GM23338 (cell line): ENCODE data around the gene GPR158. TPM values are rescaled to one million over a fixed set of nuclear protein-coding genes. Genes with fewer than 3 reads are reported as not detected.

Experiments used
- ATAC-seq: fragments of 200-7000 bp; cut with Tn5 transposase; 3 replicates; pipeline ENCODE4 v1.9.1; 2020
- DNase-seq: peaks from one replicate; pipeline ENCODE4 v3.0.0-alpha.2; 2015; ENCODE audit warnings: low spot score
- H2AFZ ChIP-seq: fragments of 200-600 bp; sonication (generic); 2 replicates; pipeline ENCODE4 v1.8.0; 2016; ENCODE audit warnings: antibody characterized with exemption, mild to moderate bottlenecking, moderate library complexity
- H3F3A ChIP-seq: fragments of 200-600 bp; sonication (generic); replicated peaks from 2 replicates; pipeline ENCODE4 v1.8.0; 2017; ENCODE audit warnings: antibody characterized with exemption, mixed run types, low read depth
- H3K27ac ChIP-seq: fragments of 200-600 bp; sonication (generic); 2 replicates; pipeline ENCODE4 v1.6.1; 2016; ENCODE audit warnings: low read depth
- H3K27me3 ChIP-seq: fragments of 200-600 bp; sonication (generic); 2 replicates; pipeline ENCODE4 v1.8.0; 2016; ENCODE audit warnings: mild to moderate bottlenecking, mixed run types, moderate library complexity; ENCODE audit not compliant: insufficient read depth
- H3K36me3 ChIP-seq: fragments of 200-600 bp; sonication (generic); 2 replicates; pipeline ENCODE4 v1.8.0; 2016; ENCODE audit warnings: mild to moderate bottlenecking; ENCODE audit not compliant: insufficient read depth
- H3K4me1 ChIP-seq: fragments of 200-600 bp; sonication (generic); 2 replicates; pipeline ENCODE4 v1.8.0; 2016; ENCODE audit warnings: mild to moderate bottlenecking, moderate library complexity; ENCODE audit not compliant: insufficient read depth
- H3K4me2 ChIP-seq: fragments of 200-600 bp; sonication (generic); 2 replicates; pipeline ENCODE4 v1.7.1; 2017; ENCODE audit warnings: mixed run types
- H3K4me3 ChIP-seq: fragments of 200-600 bp; sonication (generic); 2 replicates; pipeline ENCODE4 v1.6.1; 2016; ENCODE audit warnings: mixed run types
- H3K79me2 ChIP-seq: fragments of 200-600 bp; sonication (generic); replicated peaks from 2 replicates; pipeline ENCODE4 v1.8.0; 2017; ENCODE audit warnings: mild to moderate bottlenecking; ENCODE audit not compliant: insufficient read depth
- H3K9me2 ChIP-seq: fragments of 200-600 bp; sonication (generic); 2 replicates; pipeline ENCODE4 v1.8.0; 2017; ENCODE audit not compliant: insufficient read depth
- H4K20me1 ChIP-seq: fragments of 200-600 bp; sonication (generic); replicated peaks from 2 replicates; pipeline ENCODE4 v1.8.0; 2017; ENCODE audit warnings: mild to moderate bottlenecking; ENCODE audit not compliant: insufficient read depth
- H3K27ac Mint-ChIP-seq: 2 replicates; pipeline ENCODE4 v1.8.0; 2020; ENCODE audit warnings: inconsistent platforms, mild to moderate bottlenecking, moderate library complexity, mixed read lengths
- H3K27me3 Mint-ChIP-seq: 3 replicates; pipeline ENCODE4 v1.8.0; 2022; ENCODE audit warnings: low read depth, mild to moderate bottlenecking, moderate library complexity, mixed read lengths, inconsistent platforms; ENCODE audit not compliant: insufficient read depth, poor library complexity
- H3K36me3 Mint-ChIP-seq: 3 replicates; pipeline ENCODE4 v1.8.0; 2021; ENCODE audit warnings: low read depth, mild to moderate bottlenecking, inconsistent platforms, moderate library complexity, mixed read lengths
- H3K4me1 Mint-ChIP-seq: 3 replicates; pipeline ENCODE4 v1.8.0; 2020; ENCODE audit warnings: mild to moderate bottlenecking, inconsistent platforms, mixed read lengths
- H3K4me3 Mint-ChIP-seq: 3 replicates; pipeline ENCODE4 v1.8.0; 2021; ENCODE audit warnings: moderate library complexity, mild to moderate bottlenecking, inconsistent platforms, mixed read lengths
- H3K9me3 Mint-ChIP-seq: 3 replicates; pipeline ENCODE4 v1.8.0; 2020; ENCODE audit warnings: moderate library complexity, mild to moderate bottlenecking, inconsistent platforms, mixed read lengths
- CREB1 ChIP-seq: fragments of 250-450 bp; sonication (Bioruptor Pico); IDR thresholded peaks from 2 replicates; pipeline ENCODE4 v1.5.0; 2020; ENCODE audit warnings: low read depth, mild to moderate bottlenecking, moderate library complexity
- EZH2 ChIP-seq: fragments of 200-600 bp; sonication (generic); IDR thresholded peaks from one replicate; pipeline ENCODE4 v1.8.0; 2017; ENCODE audit warnings: antibody characterized with exemption, mild to moderate bottlenecking, low read depth; ENCODE audit not compliant: unreplicated experiment
- EZH2phosphoT487 ChIP-seq: fragments of 200-600 bp; sonication (generic); IDR thresholded peaks from one replicate; pipeline ENCODE4 v1.8.1; 2018; ENCODE audit warnings: antibody characterized with exemption; ENCODE audit not compliant: unreplicated experiment
- NANOG ChIP-seq: IDR thresholded peaks from 2 replicates; pipeline ENCODE4 v1.6.1; 2016; ENCODE audit warnings: antibody characterized with exemption, borderline replicate concordance
- STAT1 ChIP-seq: IDR thresholded peaks from one replicate; pipeline ENCODE4 v1.6.1; 2016; ENCODE audit warnings: antibody characterized with exemption; ENCODE audit not compliant: unreplicated experiment
- ZNF114 ChIP-seq: fragments of 250-450 bp; sonication (Bioruptor Pico); IDR thresholded peaks from 2 replicates; pipeline ENCODE4 v1.5.0; 2020; ENCODE audit warnings: mild to moderate bottlenecking, moderate library complexity
- ZNF331 ChIP-seq: fragments of 250-450 bp; sonication (Bioruptor Pico); IDR thresholded peaks from 2 replicates; pipeline ENCODE4 v1.5.0; 2020; ENCODE audit warnings: low read depth, mild to moderate bottlenecking, moderate library complexity
- polyA plus RNA-seq: library from polyadenylated mRNA; unstranded; fragments of >200 nt; fragmentation: Nextera tagmentation; extraction: Ambion mirVana; gene quantifications from 2 replicates; pipeline ENCODE4 v1.2.1, GENCODE V29; 2016
- total RNA-seq: library from RNA; depleted of rRNA; stranded (reverse); fragments of >200 nt; shearing (Covaris generic); gene quantifications from 2 replicates; pipeline ENCODE4 v1.2.3, GENCODE V29; 2014
- TF ChIP-seq, protein P1 (sequence below): fragments of 250-450 bp; sonication (Bioruptor Pico); IDR thresholded peaks from 2 replicates; pipeline ENCODE4 v1.5.0; 2020; ENCODE audit warnings: mild to moderate bottlenecking, moderate library complexity
- TF ChIP-seq, protein P2 (sequence below), 2 experiments: fragments of 200-600 bp in 1 of 2; sonication (generic) in 1 of 2; conservative IDR thresholded peaks; 2 replicates each; pipeline versions ENCODE4 v1.5.1 to v1.6.1; 2016 to 2017; ENCODE audit warnings: antibody characterized with exemption in 2 of 2, low read depth in 2 of 2, mild to moderate bottlenecking in 2 of 2, moderate library complexity in 1 of 2

GPR158 gene
- total and polyA plus RNA-seq, 2 experiments from 2014 or later: 0.13 to 1.5 TPM

DNA sequence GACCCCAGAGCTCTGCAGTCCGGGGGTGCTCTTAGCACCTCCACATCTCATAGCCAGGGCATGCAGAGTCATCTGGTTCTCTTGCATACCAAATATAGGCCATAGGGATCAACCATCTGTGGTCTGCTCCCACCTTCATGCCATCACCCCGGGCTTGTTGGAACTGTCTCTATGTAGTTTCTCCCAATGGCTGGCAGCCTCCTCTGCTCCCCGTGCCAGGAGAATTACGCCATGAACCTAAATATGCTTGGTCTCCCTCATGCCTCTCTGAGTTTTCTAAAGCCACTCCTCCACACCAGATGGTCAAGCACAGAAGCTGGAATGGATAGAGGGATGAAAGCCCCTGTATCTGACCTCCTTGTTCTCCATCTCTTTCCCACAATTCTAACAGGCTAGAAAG, 456.7 kb downstream of the GPR158 start (continued):
- TF ChIP-seq, protein P1, sequence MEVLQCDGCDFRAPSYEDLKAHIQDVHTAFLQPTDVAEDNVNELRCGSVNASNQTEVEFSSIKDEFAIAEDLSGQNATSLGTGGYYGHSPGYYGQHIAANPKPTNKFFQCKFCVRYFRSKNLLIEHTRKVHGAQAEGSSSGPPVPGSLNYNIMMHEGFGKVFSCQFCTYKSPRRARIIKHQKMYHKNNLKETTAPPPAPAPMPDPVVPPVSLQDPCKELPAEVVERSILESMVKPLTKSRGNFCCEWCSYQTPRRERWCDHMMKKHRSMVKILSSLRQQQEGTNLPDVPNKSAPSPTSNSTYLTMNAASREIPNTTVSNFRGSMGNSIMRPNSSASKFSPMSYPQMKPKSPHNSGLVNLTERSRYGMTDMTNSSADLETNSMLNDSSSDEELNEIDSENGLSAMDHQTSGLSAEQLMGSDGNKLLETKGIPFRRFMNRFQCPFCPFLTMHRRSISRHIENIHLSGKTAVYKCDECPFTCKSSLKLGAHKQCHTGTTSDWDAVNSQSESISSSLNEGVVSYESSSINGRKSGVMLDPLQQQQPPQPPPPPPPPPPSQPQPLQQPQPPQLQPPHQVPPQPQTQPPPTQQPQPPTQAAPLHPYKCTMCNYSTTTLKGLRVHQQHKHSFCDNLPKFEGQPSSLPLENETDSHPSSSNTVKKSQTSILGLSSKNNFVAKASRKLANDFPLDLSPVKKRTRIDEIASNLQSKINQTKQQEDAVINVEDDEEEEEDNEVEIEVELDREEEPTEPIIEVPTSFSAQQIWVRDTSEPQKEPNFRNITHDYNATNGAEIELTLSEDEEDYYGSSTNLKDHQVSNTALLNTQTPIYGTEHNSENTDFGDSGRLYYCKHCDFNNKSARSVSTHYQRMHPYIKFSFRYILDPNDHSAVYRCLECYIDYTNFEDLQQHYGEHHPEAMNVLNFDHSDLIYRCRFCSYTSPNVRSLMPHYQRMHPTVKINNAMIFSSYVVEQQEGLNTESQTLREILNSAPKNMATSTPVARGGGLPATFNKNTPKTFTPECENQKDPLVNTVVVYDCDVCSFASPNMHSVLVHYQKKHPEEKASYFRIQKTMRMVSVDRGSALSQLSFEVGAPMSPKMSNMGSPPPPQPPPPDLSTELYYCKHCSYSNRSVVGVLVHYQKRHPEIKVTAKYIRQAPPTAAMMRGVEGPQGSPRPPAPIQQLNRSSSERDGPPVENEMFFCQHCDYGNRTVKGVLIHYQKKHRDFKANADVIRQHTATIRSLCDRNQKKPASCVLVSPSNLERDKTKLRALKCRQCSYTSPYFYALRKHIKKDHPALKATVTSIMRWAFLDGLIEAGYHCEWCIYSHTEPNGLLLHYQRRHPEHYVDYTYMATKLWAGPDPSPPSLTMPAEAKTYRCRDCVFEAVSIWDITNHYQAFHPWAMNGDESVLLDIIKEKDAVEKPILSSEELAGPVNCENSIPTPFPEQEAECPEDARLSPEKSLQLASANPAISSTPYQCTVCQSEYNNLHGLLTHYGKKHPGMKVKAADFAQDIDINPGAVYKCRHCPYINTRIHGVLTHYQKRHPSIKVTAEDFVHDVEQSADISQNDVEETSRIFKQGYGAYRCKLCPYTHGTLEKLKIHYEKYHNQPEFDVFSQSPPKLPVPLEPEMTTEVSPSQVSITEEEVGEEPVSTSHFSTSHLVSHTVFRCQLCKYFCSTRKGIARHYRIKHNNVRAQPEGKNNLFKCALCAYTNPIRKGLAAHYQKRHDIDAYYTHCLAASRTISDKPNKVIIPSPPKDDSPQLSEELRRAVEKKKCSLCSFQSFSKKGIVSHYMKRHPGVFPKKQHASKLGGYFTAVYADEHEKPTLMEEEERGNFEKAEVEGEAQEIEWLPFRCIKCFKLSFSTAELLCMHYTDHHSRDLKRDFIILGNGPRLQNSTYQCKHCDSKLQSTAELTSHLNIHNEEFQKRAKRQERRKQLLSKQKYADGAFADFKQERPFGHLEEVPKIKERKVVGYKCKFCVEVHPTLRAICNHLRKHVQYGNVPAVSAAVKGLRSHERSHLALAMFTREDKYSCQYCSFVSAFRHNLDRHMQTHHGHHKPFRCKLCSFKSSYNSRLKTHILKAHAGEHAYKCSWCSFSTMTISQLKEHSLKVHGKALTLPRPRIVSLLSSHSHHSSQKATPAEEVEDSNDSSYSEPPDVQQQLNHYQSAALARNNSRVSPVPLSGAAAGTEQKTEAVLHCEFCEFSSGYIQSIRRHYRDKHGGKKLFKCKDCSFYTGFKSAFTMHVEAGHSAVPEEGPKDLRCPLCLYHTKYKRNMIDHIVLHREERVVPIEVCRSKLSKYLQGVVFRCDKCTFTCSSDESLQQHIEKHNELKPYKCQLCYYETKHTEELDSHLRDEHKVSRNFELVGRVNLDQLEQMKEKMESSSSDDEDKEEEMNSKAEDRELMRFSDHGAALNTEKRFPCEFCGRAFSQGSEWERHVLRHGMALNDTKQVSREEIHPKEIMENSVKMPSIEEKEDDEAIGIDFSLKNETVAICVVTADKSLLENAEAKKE (CRISPR knock-in tag): no peak
- TF ChIP-seq ZNF114 (no peak), NANOG (no peak), CREB1 (CRISPR knock-in tag) (no peak), EZH2phosphoT487 (no peak), ZNF331 (no peak), STAT1 (no peak)

DNA sequence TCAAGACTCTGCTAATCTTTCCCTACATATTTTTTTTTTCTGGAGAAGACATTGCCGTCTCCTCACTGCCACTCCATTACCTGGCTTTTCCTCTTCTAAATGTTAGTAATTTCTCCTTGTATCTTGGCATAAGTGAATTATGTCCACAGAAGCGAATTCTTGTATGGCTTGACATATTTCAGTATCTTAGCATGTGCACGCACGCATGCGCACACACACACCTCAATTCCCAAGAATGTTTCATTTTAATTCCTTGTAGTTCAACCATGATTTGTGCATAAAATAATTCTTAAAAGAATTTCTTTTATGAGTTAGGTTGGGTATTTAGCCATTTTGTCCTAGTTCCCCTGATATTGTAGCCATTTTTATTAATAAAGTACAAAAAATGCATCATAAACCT, 458.0 kb downstream of the GPR158 start:
- Histone ChIP-seq H3K4me2 (no peak overlapping the region), H3K27ac (no peak overlapping the region), H3F3A (no peaks in the 10 kb centered on the region), H3K4me1 (no peaks in the 10 kb centered on the region), H2AFZ (no peak overlapping the region), H3K27me3 (no peaks in the 10 kb centered on the region), H3K79me2 (no peaks in the 10 kb centered on the region), H3K36me3 (no peaks in the 10 kb centered on the region), H3K4me3 (no peak overlapping the region), H4K20me1 (no peaks in the 10 kb centered on the region), H3K9me2 (no peaks in the 10 kb centered on the region)
- Mint-ChIP-seq H3K27ac (no peak overlapping the region), H3K36me3 (no peaks in the 10 kb centered on the region), H3K4me3 (no peak overlapping the region), H3K9me3 (no peaks in the 10 kb centered on the region), H3K27me3 (peaks cover 5% of the 10 kb centered on the region), H3K4me1 (no peaks in the 10 kb centered on the region)
- DNase-seq (no peak), ATAC-seq (no peak)
- TF ChIP-seq ZNF331 (no peak), EZH2phosphoT487 (no peak), EZH2 (no peak)
- TF ChIP-seq, protein P2, sequence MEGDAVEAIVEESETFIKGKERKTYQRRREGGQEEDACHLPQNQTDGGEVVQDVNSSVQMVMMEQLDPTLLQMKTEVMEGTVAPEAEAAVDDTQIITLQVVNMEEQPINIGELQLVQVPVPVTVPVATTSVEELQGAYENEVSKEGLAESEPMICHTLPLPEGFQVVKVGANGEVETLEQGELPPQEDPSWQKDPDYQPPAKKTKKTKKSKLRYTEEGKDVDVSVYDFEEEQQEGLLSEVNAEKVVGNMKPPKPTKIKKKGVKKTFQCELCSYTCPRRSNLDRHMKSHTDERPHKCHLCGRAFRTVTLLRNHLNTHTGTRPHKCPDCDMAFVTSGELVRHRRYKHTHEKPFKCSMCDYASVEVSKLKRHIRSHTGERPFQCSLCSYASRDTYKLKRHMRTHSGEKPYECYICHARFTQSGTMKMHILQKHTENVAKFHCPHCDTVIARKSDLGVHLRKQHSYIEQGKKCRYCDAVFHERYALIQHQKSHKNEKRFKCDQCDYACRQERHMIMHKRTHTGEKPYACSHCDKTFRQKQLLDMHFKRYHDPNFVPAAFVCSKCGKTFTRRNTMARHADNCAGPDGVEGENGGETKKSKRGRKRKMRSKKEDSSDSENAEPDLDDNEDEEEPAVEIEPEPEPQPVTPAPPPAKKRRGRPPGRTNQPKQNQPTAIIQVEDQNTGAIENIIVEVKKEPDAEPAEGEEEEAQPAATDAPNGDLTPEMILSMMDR (conservative IDR thresholded peaks at IDR 0.05; ENCODE audit: low read depth in 2 of 2): no peak
- TF ChIP-seq, protein P1 (CRISPR knock-in tag): no peak
